ENCODE measurements around the gene IL36G.

The IL36G gene

DNA sequence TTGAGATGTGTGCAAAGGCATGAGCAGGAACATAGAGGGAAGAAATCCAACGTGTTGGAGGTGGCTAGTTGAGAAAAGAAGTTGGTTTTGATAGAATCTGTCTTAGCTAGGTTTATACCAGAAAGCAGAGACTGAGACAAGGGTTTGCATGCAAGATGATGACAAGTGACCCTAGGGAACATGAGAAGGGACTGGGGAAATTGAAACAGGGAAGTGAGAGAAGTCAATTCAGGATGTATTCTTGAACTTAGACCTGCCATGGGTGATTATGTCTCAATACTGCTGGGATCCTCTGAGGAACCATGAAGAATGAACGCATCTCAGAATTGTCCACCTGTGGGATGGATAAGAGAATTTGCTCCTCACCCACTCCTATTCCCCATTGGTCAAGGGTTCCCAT lies 47.9 kb downstream of the IL36G start:
- no peak for DNase-seq

DNA sequence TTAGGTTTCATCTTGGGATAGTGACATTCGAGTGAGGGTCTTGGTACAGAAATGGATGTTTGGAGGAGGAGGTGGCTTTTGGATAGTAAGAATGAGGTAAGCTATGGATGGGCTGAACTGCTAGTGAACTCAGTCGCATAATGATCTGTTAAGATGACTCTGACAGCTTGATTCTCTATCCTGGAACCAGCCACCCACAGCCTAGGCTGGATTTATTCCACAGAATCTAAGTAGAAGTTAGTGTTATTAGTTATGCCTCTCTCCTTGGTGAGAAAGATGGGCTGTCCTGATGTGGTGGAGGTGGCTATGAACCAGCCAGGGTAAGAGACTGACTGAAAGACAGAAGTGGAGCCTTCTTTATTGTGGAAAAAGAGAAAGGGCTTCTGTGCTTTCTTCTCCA lies 49.9 kb downstream of the IL36G start:
- DNase-seq: no peak

DNA sequence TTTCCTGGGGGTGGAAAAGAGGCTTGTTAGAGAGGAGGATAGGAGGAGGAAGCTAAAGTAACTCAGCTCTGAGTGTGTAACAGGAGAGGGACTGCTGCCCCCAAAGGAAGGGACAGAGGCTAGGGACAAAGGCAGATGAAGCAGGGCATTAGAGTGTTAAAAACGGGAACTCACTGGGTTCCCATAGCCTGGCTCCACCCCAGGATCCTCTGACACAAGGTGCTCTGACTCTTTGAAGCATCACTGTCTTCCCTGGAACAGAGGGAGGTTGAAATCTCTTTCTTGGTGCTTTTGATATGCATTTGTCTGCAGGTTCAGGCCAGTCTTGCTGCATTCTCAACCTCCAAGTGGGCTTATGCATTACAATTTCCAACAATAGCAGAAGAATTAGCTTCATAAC lies 50.3 kb downstream of the IL36G start:
- DNase-seq: no peak

DNA sequence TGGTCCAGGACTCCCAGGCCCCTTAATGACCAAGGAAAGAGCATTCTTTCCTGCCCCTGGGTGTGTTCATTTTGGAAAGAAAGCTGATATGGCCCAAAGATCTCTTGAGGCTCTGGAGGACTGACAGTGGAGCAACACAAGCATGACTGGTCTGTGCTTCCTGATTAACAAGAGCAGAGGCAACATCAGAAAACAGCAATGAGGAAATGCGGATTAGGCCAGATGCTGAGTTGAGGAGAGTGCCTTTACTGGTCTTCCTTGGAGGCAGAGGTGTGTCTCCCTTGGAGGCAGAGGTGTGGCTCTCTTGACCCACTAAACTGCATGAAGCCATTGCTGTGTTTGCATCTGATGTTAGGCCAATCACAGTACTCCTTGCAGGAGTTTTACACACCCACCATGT lies 54.9 kb downstream of the IL36G start:
- no peak for DNase-seq

DNA sequence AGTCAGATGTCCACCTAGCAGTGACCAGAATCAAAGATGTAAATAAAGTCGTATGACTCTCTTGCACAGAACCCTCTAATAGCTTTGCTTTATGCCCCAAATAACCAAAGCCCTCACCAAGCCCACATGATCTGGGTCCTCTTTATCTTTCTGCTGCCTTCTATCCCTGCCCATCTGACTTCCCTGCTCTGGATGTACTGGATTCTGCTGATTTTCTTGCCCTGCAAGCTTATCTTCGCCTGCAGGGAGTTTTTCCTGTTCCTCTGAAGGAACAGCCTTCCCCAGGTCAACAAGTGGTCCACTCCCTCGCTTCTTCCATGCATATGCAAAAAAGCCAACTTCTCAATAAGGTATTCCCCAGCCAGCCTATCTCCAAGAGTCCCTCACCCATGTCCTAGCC lies 56.2 kb downstream of the IL36G start:
- no peak for DNase-seq
